GM12878 (cell line): ENCODE measurements around the gene MLPH. TPM values are rescaled to one million over a fixed set of nuclear protein-coding genes. Genes with fewer than 3 reads are reported as not detected.

Experiments used
- ATAC-seq: fragments of 200-7000 bp; cut with Tn5 transposase; 3 replicates; pipeline ENCODE4 v1.9.1; 2020; ENCODE audit warnings: mild to moderate bottlenecking, moderate library complexity
- BruUV-seq: library from RNA; stranded (reverse); fragments of 400-500 nt; replicated peaks from 2 replicates; lab custom pipeline; 2021; lab: Mats Ljungman, UMichigan
- CTCF ChIA-PET: fragments of 300-600 bp; sonication (Branson Sonifier 250); formaldehyde crosslinking; extraction: SDS; loops from one replicate; lab custom pipeline; 2021; ENCODE audit warnings: inconsistent platforms; lab: Yijun Ruan, JAX
- POLR2A ChIA-PET: fragments of 350-600 bp; formaldehyde crosslinking; extraction: SDS; loops from one replicate; lab custom pipeline; 2021; ENCODE audit warnings: inconsistent platforms; lab: Charles Lee
- RAD21 ChIA-PET: fragments of 300-600 bp; sonication (Branson Sonifier 250); formaldehyde crosslinking; loops from one replicate; lab custom pipeline; 2023; ENCODE audit warnings: antibody characterized with exemption; ENCODE audit not compliant: unreplicated experiment; lab: Charles Lee
- SMC1A ChIA-PET: fragments of 300-600 bp; sonication (Branson Sonifier 250); formaldehyde crosslinking; loops from one replicate; lab custom pipeline; 2023; ENCODE audit not compliant: unreplicated experiment, uncharacterized antibody; lab: Charles Lee
- DNase-seq: peaks from one replicate; pipeline ENCODE4 v3.0.0-alpha.2; 2011; ENCODE audit warnings: low read depth, low spot score
- FAIRE-seq: peaks from 3 replicates; lab custom pipeline; 2011; peaks lifted over from hg19 to GRCh38; lab: Jason Lieb, UNC
- H2AFZ ChIP-seq: 2 replicates; pipeline ENCODE4 v1.6.0; 2011; ENCODE audit warnings: low read depth, low read length, control low read depth; ENCODE audit not compliant: control insufficient read depth
- H3K27ac ChIP-seq: 2 replicates; pipeline ENCODE4 v1.5.1; 2011; ENCODE audit warnings: control low read depth; ENCODE audit not compliant: control insufficient read depth, insufficient read depth
- H3K27me3 ChIP-seq, 2 experiments: replicated peaks in 1 of 2; 2 replicates each; pipeline versions ENCODE4 v1.6.0 to v1.6.1; 2011; ENCODE audit warnings: low read length in 1 of 2; ENCODE audit not compliant: control insufficient read depth in 2 of 2, insufficient read depth in 2 of 2
- H3K36me3 ChIP-seq, 2 experiments: 2 replicates each; pipeline ENCODE4 v1.5.1; 2011; ENCODE audit warnings: low read length in 1 of 2; ENCODE audit not compliant: control insufficient read depth in 2 of 2, insufficient read depth in 2 of 2
- H3K4me1 ChIP-seq: 2 replicates; pipeline ENCODE4 v1.6.1; 2011; ENCODE audit warnings: mild to moderate bottlenecking, low read length, moderate library complexity, mixed read lengths; ENCODE audit not compliant: control insufficient read depth, insufficient read depth
- H3K4me2 ChIP-seq: 2 replicates; pipeline ENCODE4 v1.6.0; 2011; ENCODE audit warnings: control low read depth; ENCODE audit not compliant: control insufficient read depth, insufficient read depth
- H3K4me3 ChIP-seq: fragments of 200-600 bp; sonication (generic); 2 replicates; pipeline ENCODE4 v1.5.1; 2016
- H3K79me2 ChIP-seq: 2 replicates; pipeline ENCODE4 v1.6.0; 2011; ENCODE audit warnings: low read length; ENCODE audit not compliant: control insufficient read depth, insufficient read depth
- H3K9ac ChIP-seq: 2 replicates; pipeline ENCODE4 v1.8.0; 2011; ENCODE audit warnings: low read length, control low read depth, mixed read lengths; ENCODE audit not compliant: control insufficient read depth, insufficient read depth
- H3K9me3 ChIP-seq: replicated peaks from 3 replicates; pipeline ENCODE4 v1.5.1; 2011; ENCODE audit warnings: mild to moderate bottlenecking, low read length; ENCODE audit not compliant: control insufficient read depth, insufficient read depth
- H4K20me1 ChIP-seq: 2 replicates; pipeline ENCODE4 v1.6.0; 2011; ENCODE audit not compliant: control insufficient read depth, insufficient read depth
- ATF2 ChIP-seq: IDR thresholded peaks from 2 replicates; pipeline ENCODE4 v1.6.1; 2012; ENCODE audit warnings: low read length, inconsistent platforms
- ATF3 ChIP-seq: IDR thresholded peaks from 2 replicates; pipeline ENCODE4 v1.6.1; 2011; ENCODE audit warnings: low read depth, mild to moderate bottlenecking, low read length, moderate library complexity, borderline replicate concordance; ENCODE audit errors: extremely low read depth
- EED ChIP-seq: sonication (generic); IDR thresholded peaks from 2 replicates; pipeline ENCODE4 v1.6.1; 2016; ENCODE audit warnings: antibody characterized with exemption, low read depth
- ESRRA ChIP-seq: IDR thresholded peaks from 2 replicates; pipeline ENCODE4 v1.6.1; 2012; ENCODE audit warnings: mild to moderate bottlenecking, low read length, improper control_type of control experiment
- NFXL1 ChIP-seq: fragments of 450-650 bp; IDR thresholded peaks from 2 replicates; pipeline ENCODE4 v1.6.1; 2017; ENCODE audit warnings: antibody characterized with exemption, mild to moderate bottlenecking, borderline replicate concordance
- POLR2A ChIP-seq: IDR thresholded peaks from 2 replicates; pipeline ENCODE4 v1.6.1; 2011; ENCODE audit warnings: low read depth, mild to moderate bottlenecking, low read length
- RCOR1 ChIP-seq: conservative IDR thresholded peaks from 2 replicates; pipeline ENCODE4 v1.6.1; 2012; ENCODE audit warnings: low read depth, low read length, improper control_type of control experiment
- SIN3A ChIP-seq: IDR thresholded peaks from 2 replicates; pipeline ENCODE4 v1.6.1; 2012; ENCODE audit warnings: low read depth, low read length, improper control_type of control experiment
- WGBS: methylation state at CpG from one replicate; pipeline ENCODE4 v1.1.6; 2016; ENCODE audit warnings: low lambda C conversion rate; ENCODE audit not compliant: insufficient replicate concordance, insufficient coverage; ENCODE audit errors: missing lambda C conversion rate; 5-methylcytosine and 5-hydroxymethylcytosine counted together
- in situ Hi-C: fragments of 300-500 bp; cut with MboI; formaldehyde crosslinking; loops from 9 replicates; pipeline ENCODE4 v1.14.3; 2018; ENCODE audit warnings: mixed read lengths
- intact Hi-C: fragments of 100-400 bp; cut with micrococcal nuclease; formaldehyde crosslinking; loops from one replicate; pipeline ENCODE4 v1.14.2; 2022; ENCODE audit not compliant: unreplicated experiment
- polyA plus RNA-seq, 11 experiments: library from polyadenylated mRNA; depleted of rRNA in 4 of 11; unstranded in 6 of 11; stranded (reverse) in 5 of 11; fragments of >200 nt; fragmentation: Nextera tagmentation in 4 of 11; fragmentation: Illumina TruSeq in 1 of 11; extraction: Ambion mirVana in 4 of 11; extraction: Trizol in 1 of 11; gene quantifications; 1 replicate in 1 of 11; 2 replicates in 10 of 11; pipeline versions ENCODE4 v1.2.1 to v1.2.3, GENCODE V29; 2011 to 2016; ENCODE audit warnings: inconsistent platforms in 2 of 11, missing spikeins in 2 of 11, low read depth in 1 of 11
- total RNA-seq, 4 experiments: library from RNA; depleted of rRNA in 3 of 4; stranded (reverse); fragments of >200 nt in 3 of 4; fragmentation: Illumina TruSeq in 1 of 4; extraction: Trizol in 1 of 4; gene quantifications; 2 replicates each; pipeline versions ENCODE4 v1.2.1 to v1.2.3, GENCODE V29; 2013 to 2021
- TF ChIP-seq, protein P1 (sequence below): fragments of 450-650 bp; IDR thresholded peaks from 2 replicates; pipeline ENCODE4 v1.6.1; 2016; ENCODE audit warnings: mild to moderate bottlenecking, moderate library complexity, borderline replicate concordance

The MLPH gene
- total and polyA plus RNA-seq, 10 of the 15 experiments (the other 5 are each of a cell fraction or from before 2014, with no cell fraction given) = 0.16 to 0.85 TPM; not detected in 8

DNA sequence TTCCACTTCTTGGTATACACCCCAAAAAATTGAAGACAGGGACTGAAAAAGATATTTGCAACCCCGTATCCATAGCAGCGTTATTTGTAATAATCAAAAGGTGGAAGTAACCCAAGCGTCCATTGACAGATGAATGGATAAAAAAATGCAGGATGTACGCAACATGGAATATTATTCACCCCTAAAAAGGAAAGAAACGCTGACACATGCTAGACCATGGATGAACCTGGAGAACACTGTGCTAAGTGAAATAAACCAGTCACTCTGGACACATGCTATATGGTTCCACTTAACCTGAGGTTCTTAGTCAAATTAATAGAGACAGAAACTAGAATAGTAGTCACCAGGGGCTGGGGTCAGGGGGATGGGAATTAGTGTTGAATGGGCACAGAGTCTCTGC, 40.7 kb downstream of the MLPH start:
- Histone ChIP-seq H3K4me1 (peaks cover 21% of the 10 kb centered on the region), H3K27me3 (no peaks in the 10 kb centered on the region), H3K4me2 (no peak overlapping the region), H3K36me3 (no peaks in the 10 kb centered on the region), H3K9ac (no peak overlapping the region), H4K20me1 (no peaks in the 10 kb centered on the region), H3K9me3 (no peaks in the 10 kb centered on the region), H3K27ac (no peak overlapping the region), H3K4me3 (no peak overlapping the region), H3K79me2 (no peaks in the 10 kb centered on the region), H2AFZ (no peak overlapping the region)
- TF ChIP-seq SIN3A (no peak), EED (no peak), RCOR1 (no peak), ATF3 (no peak), ESRRA (no peak), ATF2 (no peak), POLR2A (no peak), NFXL1 (no peak)
- TF ChIP-seq, protein P1, sequence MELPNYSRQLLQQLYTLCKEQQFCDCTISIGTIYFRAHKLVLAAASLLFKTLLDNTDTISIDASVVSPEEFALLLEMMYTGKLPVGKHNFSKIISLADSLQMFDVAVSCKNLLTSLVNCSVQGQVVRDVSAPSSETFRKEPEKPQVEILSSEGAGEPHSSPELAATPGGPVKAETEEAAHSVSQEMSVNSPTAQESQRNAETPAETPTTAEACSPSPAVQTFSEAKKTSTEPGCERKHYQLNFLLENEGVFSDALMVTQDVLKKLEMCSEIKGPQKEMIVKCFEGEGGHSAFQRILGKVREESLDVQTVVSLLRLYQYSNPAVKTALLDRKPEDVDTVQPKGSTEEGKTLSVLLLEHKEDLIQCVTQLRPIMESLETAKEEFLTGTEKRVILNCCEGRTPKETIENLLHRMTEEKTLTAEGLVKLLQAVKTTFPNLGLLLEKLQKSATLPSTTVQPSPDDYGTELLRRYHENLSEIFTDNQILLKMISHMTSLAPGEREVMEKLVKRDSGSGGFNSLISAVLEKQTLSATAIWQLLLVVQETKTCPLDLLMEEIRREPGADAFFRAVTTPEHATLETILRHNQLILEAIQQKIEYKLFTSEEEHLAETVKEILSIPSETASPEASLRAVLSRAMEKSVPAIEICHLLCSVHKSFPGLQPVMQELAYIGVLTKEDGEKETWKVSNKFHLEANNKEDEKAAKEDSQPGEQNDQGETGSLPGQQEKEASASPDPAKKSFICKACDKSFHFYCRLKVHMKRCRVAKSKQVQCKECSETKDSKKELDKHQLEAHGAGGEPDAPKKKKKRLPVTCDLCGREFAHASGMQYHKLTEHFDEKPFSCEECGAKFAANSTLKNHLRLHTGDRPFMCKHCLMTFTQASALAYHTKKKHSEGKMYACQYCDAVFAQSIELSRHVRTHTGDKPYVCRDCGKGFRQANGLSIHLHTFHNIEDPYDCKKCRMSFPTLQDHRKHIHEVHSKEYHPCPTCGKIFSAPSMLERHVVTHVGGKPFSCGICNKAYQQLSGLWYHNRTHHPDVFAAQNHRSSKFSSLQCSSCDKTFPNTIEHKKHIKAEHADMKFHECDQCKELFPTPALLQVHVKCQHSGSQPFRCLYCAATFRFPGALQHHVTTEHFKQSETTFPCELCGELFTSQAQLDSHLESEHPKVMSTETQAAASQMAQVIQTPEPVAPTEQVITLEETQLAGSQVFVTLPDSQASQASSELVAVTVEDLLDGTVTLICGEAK = no peak
- ChIA-PET RAD21 (no interaction called here), SMC1A (interaction anchor here (1.6 kb wide), 1 partner anchor 44 kb away, joined by 5 read pairs; no protein-coding TSS in a partner anchor), CTCF (interaction anchor here (2.3 kb wide), 1 partner anchor 166 kb away, joined by 4 read pairs; no protein-coding TSS in a partner anchor), POLR2A (no interaction called here)
- no peak for DNase-seq
- in situ Hi-C loops (no loop called here), intact Hi-C loops (loop anchor here (2.0 kb wide), 1 partner anchor 29 kb away; no protein-coding TSS in a partner anchor)
- no peak for ATAC-seq
- no peak for FAIRE-seq
- 96% methylated on average over 5 of the region's 5 CpGs for WGBS
- no TSS peak for BruUV-seq
